Gastroesophageal sphincter (tissue), 4 donors: ENCODE measurements around the gene TLE2. TPM values are rescaled to one million over a fixed set of nuclear protein-coding genes. Genes with fewer than 3 reads are reported as not detected.

Experiments
- ATAC-seq: fragments of 150-250 bp; one replicate; pipeline ENCODE4 v1.9.1; 2016; ENCODE audit warnings: mild to moderate bottlenecking, moderate library complexity
- H3K27ac ChIP-seq, 4 donors: fragments of 200-600 bp; sonication (generic) in 3 of 4; 1 replicate in 3 of 4; 2 replicates in 1 of 4; pipeline ENCODE4 v1.5.1; 2016 to 2019
- H3K27me3 ChIP-seq: fragments of 200-600 bp; sonication (generic); one replicate; pipeline ENCODE4 v1.5.1; 2019
- H3K36me3 ChIP-seq, 2 donors: fragments of 200-600 bp; sonication (generic); one replicate each; pipeline ENCODE4 v1.5.1; 2019; ENCODE audit warnings: control low read depth in 1 of 2
- H3K4me1 ChIP-seq, 3 donors: fragments of 200-600 bp; sonication (generic); 1 replicate in 2 of 3; 2 replicates in 1 of 3; pipeline ENCODE4 v1.5.1; 2016 to 2019; ENCODE audit warnings: control low read depth in 2 of 3
- H3K4me3 ChIP-seq, 2 donors: fragments of 200-600 bp; sonication (generic); one replicate each; pipeline ENCODE4 v1.5.1; 2019; ENCODE audit warnings: mild to moderate bottlenecking in 1 of 2, moderate library complexity in 1 of 2
- H3K9me3 ChIP-seq, 3 donors: fragments of 200-600 bp; sonication (generic); one replicate each; pipeline ENCODE4 v1.5.1; 2017 to 2019; ENCODE audit warnings: control low read depth in 2 of 3
- EP300 ChIP-seq: sonication (generic); formaldehyde crosslinking; IDR thresholded peaks from one replicate; pipeline ENCODE4 v1.6.1; 2017; ENCODE audit warnings: antibody characterized with exemption, mild to moderate bottlenecking
- POLR2A ChIP-seq, 2 donors: fragments of 450-650 bp; IDR thresholded peaks; one replicate each; pipeline ENCODE4 v1.6.1; 2017; ENCODE audit warnings: antibody characterized with exemption in 2 of 2, mild to moderate bottlenecking in 2 of 2, moderate library complexity in 1 of 2
- POLR2AphosphoS5 ChIP-seq: sonication (generic); formaldehyde crosslinking; IDR thresholded peaks from one replicate; pipeline ENCODE4 v1.6.1; 2017; ENCODE audit warnings: antibody characterized with exemption
- WGBS, 2 donors: methylation state at CpG; one replicate each; pipeline ENCODE4 v1.1.5; 2018; ENCODE audit warnings: low coverage in 1 of 2; 5-methylcytosine and 5-hydroxymethylcytosine counted together
- total RNA-seq, 4 donors: library from RNA; depleted of rRNA; stranded (reverse); fragments of >200 nt; gene quantifications; one replicate each; pipeline ENCODE4 v1.1.0, GENCODE V29; 2016
- TF ChIP-seq, protein P1 (sequence below), 4 experiments: fragments of 200-600 bp in 2 of 4; fragments of 450-650 bp in 2 of 4; sonication (generic) in 1 of 4; IDR thresholded peaks; one replicate each; pipeline ENCODE4 v1.5.1; 2017 to 2019; ENCODE audit warnings: antibody characterized with exemption in 4 of 4, mild to moderate bottlenecking in 2 of 4, moderate library complexity in 2 of 4

Gene TLE2
- total RNA-seq, 4 donors from 2014 or later, result 27.1 to 46.1 (median 34.4) TPM

DNA sequence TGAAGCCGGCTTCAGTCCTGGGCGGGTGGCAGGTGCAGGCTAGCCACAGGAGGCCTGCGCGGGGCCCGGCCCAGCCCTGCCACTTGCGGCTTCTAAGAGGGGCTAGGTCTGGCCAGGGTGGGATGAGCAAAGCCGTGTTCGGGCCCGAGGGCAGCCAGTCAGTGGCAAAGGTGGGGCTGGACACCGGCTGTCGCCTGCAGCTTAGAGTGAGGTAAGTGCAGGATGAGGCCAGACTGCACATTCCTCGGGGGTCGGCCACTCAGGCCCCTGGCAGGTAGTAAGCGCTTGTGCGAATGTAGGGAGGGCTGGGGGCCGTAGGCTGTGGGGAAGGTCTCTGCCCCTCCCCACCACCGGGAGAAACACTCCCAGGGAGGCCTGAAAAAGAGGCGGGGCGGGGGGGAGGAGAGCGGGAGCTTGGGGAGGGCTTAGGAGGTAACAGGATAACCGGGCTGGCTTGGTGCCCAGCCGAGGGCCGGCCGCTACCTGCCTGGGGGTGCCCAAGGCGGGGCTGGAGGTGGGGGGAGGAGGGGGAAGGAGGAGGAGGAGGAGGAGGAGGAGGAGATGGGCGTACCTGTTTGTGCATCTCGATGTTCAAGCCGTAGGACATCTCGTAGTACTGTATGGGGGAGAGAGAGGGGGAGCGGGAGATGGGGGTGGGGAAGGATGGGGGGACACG, 26.8 kb upstream of the TLE2 start:
- Histone ChIP-seq H3K4me1 (peaks cover 2 to 66% (median 24%) of the 10 kb centered on the region in 3 donors), H3K36me3 (peaks cover 0 to 72% of the 10 kb centered on the region in 2 donors), H3K9me3 (no peaks in the 10 kb centered on the region), H3K4me3 (no peak overlapping the region), H3K27ac (peak overlapping the region in 3 of 4 donors; percentile 85 to 99 (median 98)), H3K27me3 (no peaks in the 10 kb centered on the region)
- no peak for ATAC-seq
- 41 to 60% methylated on average over 4 to 17 of the region's 31 CpGs for WGBS, 2 donors
- no peak for TF ChIP-seq POLR2A (IDR thresholded peaks at IDR 0.05)
- TF ChIP-seq, protein P1, sequence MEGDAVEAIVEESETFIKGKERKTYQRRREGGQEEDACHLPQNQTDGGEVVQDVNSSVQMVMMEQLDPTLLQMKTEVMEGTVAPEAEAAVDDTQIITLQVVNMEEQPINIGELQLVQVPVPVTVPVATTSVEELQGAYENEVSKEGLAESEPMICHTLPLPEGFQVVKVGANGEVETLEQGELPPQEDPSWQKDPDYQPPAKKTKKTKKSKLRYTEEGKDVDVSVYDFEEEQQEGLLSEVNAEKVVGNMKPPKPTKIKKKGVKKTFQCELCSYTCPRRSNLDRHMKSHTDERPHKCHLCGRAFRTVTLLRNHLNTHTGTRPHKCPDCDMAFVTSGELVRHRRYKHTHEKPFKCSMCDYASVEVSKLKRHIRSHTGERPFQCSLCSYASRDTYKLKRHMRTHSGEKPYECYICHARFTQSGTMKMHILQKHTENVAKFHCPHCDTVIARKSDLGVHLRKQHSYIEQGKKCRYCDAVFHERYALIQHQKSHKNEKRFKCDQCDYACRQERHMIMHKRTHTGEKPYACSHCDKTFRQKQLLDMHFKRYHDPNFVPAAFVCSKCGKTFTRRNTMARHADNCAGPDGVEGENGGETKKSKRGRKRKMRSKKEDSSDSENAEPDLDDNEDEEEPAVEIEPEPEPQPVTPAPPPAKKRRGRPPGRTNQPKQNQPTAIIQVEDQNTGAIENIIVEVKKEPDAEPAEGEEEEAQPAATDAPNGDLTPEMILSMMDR (IDR thresholded peaks at IDR 0.05), result no peak
- TF ChIP-seq EP300, result no peak
- no peak for TF ChIP-seq POLR2AphosphoS5

DNA sequence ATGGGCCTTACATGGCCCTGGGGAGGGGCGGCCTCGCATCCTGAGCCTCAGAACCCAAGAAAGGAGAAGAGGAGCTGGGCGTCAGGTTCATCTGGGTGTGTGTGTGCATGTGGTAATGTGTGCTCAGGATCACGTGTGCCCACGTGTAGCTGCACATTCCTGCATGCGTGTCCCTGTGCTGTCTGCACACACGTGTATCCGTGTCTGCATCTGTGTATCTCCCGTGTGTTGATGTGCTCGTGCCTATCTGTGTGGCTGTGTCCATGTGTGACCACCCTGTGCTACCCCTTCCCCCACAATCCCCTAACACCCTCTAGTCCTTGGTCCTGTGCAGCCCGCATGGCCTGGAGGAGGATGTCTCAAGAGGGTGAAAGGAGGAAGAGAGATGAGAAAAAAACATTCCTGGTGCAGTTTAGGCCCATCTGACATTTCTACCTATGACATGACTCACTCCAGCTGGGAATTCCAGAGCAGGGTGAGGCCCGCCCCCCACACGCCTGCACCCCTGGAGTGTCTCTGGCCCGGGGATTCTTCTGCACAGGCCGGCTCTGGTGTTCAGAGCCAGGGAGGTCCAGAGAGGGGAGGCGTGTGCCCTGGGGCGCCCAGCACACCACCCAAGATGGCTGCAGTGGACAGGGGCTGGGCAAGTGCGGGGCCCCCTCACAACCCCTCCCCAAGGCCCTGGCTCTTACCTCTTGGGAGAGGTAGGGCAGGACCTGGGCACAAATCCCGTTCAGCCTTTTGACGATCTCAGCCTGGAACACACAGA, 26.1 kb upstream of the TLE2 start:
- Histone ChIP-seq H3K27ac (peak overlapping the region in 3 of 4 donors; percentile 85 to 99 (median 98)), H3K27me3 (no peaks in the 10 kb centered on the region), H3K36me3 (peaks cover 0 to 72% of the 10 kb centered on the region in 2 donors), H3K9me3 (no peaks in the 10 kb centered on the region), H3K4me1 (peaks cover 2 to 59% (median 24%) of the 10 kb centered on the region in 3 donors), H3K4me3 (no peak overlapping the region)
- TF ChIP-seq, protein P1 (IDR thresholded peaks at IDR 0.05), result no peak
- no peak for TF ChIP-seq POLR2AphosphoS5
- no peak for TF ChIP-seq POLR2A (IDR thresholded peaks at IDR 0.05)
- no peak for TF ChIP-seq EP300
- ATAC-seq, result no peak
- WGBS, 2 donors, result 62% methylated on average over 7 of the region's 20 CpGs; no CpG with 5 or more reads in 1 of the 2 donors

DNA sequence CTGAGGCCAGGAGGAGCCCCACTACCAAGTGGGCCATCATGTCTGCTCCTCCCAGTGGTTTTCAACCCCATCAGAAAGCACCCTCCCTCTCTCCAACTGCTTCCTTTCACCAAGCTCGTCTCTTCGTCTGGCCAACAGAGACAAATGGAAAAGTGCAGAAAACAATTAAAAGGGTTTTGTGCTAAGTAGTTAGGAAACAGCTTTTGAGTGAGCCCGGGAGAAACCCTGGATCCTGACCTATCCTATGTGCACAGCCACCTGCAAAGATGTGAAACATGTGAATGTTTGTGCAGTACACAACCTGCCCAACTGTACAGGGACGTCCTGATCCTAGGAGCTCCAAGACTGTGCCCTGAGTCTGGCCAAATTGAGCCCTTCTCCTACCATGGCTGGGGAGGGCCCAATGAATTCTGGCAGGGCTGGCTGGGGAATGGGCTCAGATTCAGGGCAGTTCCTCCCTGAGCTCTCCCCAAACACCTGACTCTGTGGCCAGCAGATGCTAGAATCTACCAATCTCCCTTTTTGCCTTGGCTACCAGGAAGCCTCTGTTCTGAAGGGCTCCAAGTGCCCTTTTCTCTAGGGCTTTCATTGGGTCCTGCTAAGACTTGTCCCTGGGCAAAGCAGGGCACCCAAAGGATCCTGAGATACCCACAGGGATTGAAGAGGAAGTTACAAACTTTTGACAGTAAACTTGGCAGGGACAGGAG, 25.3 kb upstream of the TLE2 start:
- WGBS, 2 donors, result 81% methylated on average over 4 of the region's 4 CpGs; no CpG with 5 or more reads in 1 of the 2 donors
- no peaks in the 10 kb centered on the region for H3K27me3 ChIP-seq
- no peak for TF ChIP-seq EP300
- no peak for TF ChIP-seq POLR2A (IDR thresholded peaks at IDR 0.05)
- no peak for TF ChIP-seq POLR2AphosphoS5
- TF ChIP-seq, protein P1 (IDR thresholded peaks at IDR 0.05), result no peak
- H3K9me3 ChIP-seq, result no peaks in the 10 kb centered on the region
- no peak overlapping the region for H3K4me3 ChIP-seq
- no peak for ATAC-seq
- H3K36me3 ChIP-seq, result peaks cover 0 to 65% of the 10 kb centered on the region in 2 donors
- peak overlapping the region in 3 of 4 donors; percentile 85 to 99 (median 98) for H3K27ac ChIP-seq
- H3K4me1 ChIP-seq, result peaks cover 2 to 51% (median 24%) of the 10 kb centered on the region in 3 donors

DNA sequence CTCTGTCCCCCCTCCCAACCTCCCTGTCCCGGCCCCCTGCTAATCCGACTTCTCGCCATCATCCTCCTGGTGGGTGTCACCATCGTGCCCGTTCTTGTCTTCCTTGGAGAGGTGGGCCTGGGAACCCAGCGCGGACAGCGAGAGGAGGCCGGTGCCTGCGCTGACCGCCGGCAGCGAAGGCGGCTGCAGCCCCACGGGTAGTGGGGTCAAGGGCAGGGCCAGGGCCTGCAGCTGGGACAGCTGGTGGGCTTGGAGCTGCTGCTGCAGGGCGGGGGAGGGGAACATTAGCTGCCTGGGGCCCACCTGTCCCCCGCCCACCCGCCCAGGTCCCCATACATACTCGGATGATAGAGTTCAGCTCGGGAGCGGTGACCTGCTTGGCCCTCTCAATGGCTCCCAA, 24.7 kb upstream of the TLE2 start:
- Histone ChIP-seq H3K4me3 (no peak overlapping the region), H3K4me1 (peaks cover 2 to 45% (median 24%) of the 10 kb centered on the region in 3 donors), H3K27me3 (no peaks in the 10 kb centered on the region), H3K27ac (peak overlapping the region in 3 of 4 donors; percentile 85 to 99 (median 98)), H3K9me3 (no peaks in the 10 kb centered on the region), H3K36me3 (peaks cover 0 to 59% of the 10 kb centered on the region in 2 donors)
- ATAC-seq, result no peak
- 0 to 100% methylated on average over 1 of the region's 21 CpGs for whole genome bisulfite sequencing, 2 donors
- TF ChIP-seq EP300 (no peak), POLR2AphosphoS5 (no peak), POLR2A (IDR thresholded peaks at IDR 0.05) (no peak)
- TF ChIP-seq, protein P1 (IDR thresholded peaks at IDR 0.05), result no peak
